Measurements from ENCODE around the gene KXD1. TPM values are rescaled to one million over a fixed set of nuclear protein-coding genes. Genes with fewer than 3 reads are reported as not detected.
"Not testable (repeated sequence)": the region's sequence is repeated elsewhere in the genome, so short reads cannot be mapped to it uniquely, and the experiment has no call there.

The KXD1 gene
- total and polyA plus RNA-seq, 4 donors, result 51.3 to 117 (median 74.8) TPM

GRCh38 chr19:18589380-18590272 is 32.0 kb downstream of the KXD1 start:
- WGBS, 2 donors, result 12 to 21% methylated on average over 43 to 52 of the region's 52 CpGs
- DNase-seq (peak; percentile 85 to 87 (median 87)), ATAC-seq (ENCODE audit: insufficient read depth, low FRiP score) (peak; percentile 44)
- no peaks in the 10 kb centered on the region for H3K9me3 ChIP-seq (ENCODE audit: control insufficient read depth in 4 of 4, insufficient read depth in 3 of 4, low read length in 3 of 4)
- H3K36me3 ChIP-seq (ENCODE audit: control insufficient read depth in 4 of 4, insufficient read depth in 4 of 4, low read length in 4 of 4), result peaks cover 0 to 7% (median 5%) of the 10 kb centered on the region in 4 donors
- H3K27ac ChIP-seq (ENCODE audit: low read depth in 1 of 2, low read length in 1 of 2), result peak overlapping the region; percentile 55 to 88
- H3K4me1 ChIP-seq (ENCODE audit: control insufficient read depth in 5 of 5, insufficient read depth in 5 of 5, low read length in 5 of 5), result peaks cover 0 to 21% (median 7%) of the 10 kb centered on the region in 5 donors
- H3K4me3 ChIP-seq, result peak overlapping the region; percentile 64
- TF ChIP-seq CTCF (IDR thresholded peaks at IDR 0.05; ENCODE audit: control extremely low read depth, extremely low read depth), result no peak
- peaks cover 0 to under 1% (median under 1%) of the 10 kb centered on the region in 3 donors for H3K27me3 ChIP-seq (ENCODE audit: control insufficient read depth in 3 of 3, insufficient read depth in 3 of 3, low read length in 2 of 3)
- no peak overlapping the region for H3K9ac ChIP-seq (ENCODE audit: insufficient read depth in 1 of 2, low read length in 2 of 2)

DNA sequence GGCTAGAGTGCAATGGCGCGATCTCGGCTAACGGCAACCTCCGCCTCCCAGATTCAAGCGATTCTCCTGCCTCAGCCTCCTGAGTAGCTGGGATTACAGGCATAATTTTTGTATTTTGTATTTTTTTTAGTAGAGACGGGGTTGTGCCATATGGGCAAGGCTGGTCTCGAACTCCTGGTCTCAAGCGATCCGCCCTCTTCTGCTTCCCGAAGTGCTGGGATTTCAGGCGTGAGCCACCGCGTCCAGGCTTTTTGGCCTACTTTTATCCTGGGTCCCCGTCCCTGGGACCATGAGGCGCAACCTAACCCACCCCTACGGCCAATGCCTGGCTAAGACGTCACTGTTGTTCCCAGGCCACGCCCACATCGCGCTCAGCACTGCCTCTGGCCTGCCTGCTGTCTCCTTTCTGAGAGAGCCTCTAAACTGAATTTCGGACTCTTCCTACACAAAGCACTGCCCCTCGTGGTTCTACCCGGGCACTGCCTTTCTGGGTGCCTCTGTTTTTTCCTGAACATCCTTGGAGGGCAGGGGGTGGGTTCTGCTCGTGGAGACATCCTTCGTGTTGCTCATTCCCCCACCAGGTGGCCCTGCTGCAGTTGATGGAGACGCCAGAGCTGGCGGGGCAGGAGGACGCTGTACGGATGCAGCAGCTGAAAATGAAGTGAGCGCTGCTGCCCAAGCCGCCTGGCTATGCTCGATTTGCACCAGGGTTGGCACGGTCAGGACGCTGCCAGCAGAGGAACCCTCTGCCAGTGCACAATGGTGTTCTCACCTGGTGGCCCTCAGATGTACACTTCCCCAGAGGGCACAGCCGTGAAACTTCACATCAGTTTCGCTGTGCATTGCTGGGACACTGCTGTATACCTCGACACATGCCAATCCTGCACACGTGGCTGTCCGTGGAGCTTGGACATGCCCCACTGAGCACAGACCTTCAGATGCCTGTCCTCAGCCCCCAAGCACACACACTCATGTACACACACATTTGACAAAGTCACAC is 32.9 kb downstream of the KXD1 start:
- ATAC-seq (ENCODE audit: insufficient read depth, low FRiP score) (no peak), DNase-seq (peak; percentile 83 to 88 (median 84))
- Histone ChIP-seq H3K27me3 (ENCODE audit: control insufficient read depth in 3 of 3, insufficient read depth in 3 of 3, low read length in 2 of 3) (peaks cover 0 to 8% (median 7%) of the 10 kb centered on the region in 3 donors), H3K36me3 (ENCODE audit: control insufficient read depth in 4 of 4, insufficient read depth in 4 of 4, low read length in 4 of 4) (peaks cover 0 to 7% (median 5%) of the 10 kb centered on the region in 4 donors), H3K4me1 (ENCODE audit: control insufficient read depth in 5 of 5, insufficient read depth in 5 of 5, low read length in 5 of 5) (peaks cover 0 to 28% (median 11%) of the 10 kb centered on the region in 5 donors), H3K27ac (ENCODE audit: low read depth in 1 of 2, low read length in 1 of 2) (no peak overlapping the region), H3K9me3 (ENCODE audit: control insufficient read depth in 4 of 4, insufficient read depth in 3 of 4, low read length in 3 of 4) (no peaks in the 10 kb centered on the region), H3K4me3 (no peak overlapping the region), H3K9ac (ENCODE audit: insufficient read depth in 1 of 2, low read length in 2 of 2) (peak overlapping the region in 1 of 2 donors; percentile 59)
- 76 to 78% methylated on average over 40 of the region's 40 CpGs for WGBS, 2 donors
- no peak for TF ChIP-seq CTCF (IDR thresholded peaks at IDR 0.05; ENCODE audit: control extremely low read depth, extremely low read depth)

DNA sequence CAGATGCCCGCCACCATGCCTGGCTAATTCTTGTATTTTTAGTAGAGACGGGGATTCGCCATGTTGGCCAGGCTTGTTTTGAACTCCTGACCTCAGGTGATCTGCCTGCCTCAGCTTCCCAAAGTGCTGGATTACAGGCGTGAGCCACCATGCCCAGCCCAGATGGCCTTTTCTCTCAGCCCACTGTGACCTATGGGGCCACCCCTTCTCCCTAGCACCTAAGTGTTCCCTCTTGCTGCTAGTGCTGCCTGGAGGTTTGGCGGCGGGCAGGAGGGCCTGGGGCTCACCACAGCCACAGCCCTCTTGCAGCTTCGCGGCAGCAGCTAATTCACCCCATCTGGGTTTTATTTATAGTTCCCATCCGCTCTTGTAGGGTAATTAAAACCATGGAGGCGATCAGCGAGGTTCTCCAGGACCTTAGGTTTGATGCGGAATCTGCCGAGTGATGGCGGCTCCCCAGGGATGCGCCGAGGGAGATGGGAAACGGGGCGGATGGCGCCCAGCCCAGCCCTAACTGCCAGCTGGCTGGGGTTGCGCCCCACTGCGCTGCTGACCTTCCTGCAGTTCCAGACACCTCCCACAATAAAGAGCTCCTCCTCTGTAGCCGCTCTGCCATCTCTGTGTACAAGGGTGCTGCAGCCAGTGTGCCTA is 34.2 kb downstream of the KXD1 start:
- Histone ChIP-seq H3K4me3 (no peak overlapping the region), H3K27me3 (ENCODE audit: control insufficient read depth in 3 of 3, insufficient read depth in 3 of 3, low read length in 2 of 3) (peaks cover 0 to 13% (median 10%) of the 10 kb centered on the region in 3 donors), H3K4me1 (ENCODE audit: control insufficient read depth in 5 of 5, insufficient read depth in 5 of 5, low read length in 5 of 5) (peaks cover 0 to 28% (median 11%) of the 10 kb centered on the region in 5 donors), H3K27ac (ENCODE audit: low read depth in 1 of 2, low read length in 1 of 2) (no peak overlapping the region), H3K36me3 (ENCODE audit: control insufficient read depth in 4 of 4, insufficient read depth in 4 of 4, low read length in 4 of 4) (peaks cover 0 to 7% (median 5%) of the 10 kb centered on the region in 4 donors), H3K9ac (ENCODE audit: insufficient read depth in 1 of 2, low read length in 2 of 2) (no peak overlapping the region), H3K9me3 (ENCODE audit: control insufficient read depth in 4 of 4, insufficient read depth in 3 of 4, low read length in 3 of 4) (no peaks in the 10 kb centered on the region)
- no peak for TF ChIP-seq CTCF (IDR thresholded peaks at IDR 0.05; ENCODE audit: control extremely low read depth, extremely low read depth)
- no peak for DNase-seq
- 94 to 97% methylated on average over 22 of the region's 22 CpGs for WGBS, 2 donors
- ATAC-seq (ENCODE audit: insufficient read depth, low FRiP score), result no peak

DNA sequence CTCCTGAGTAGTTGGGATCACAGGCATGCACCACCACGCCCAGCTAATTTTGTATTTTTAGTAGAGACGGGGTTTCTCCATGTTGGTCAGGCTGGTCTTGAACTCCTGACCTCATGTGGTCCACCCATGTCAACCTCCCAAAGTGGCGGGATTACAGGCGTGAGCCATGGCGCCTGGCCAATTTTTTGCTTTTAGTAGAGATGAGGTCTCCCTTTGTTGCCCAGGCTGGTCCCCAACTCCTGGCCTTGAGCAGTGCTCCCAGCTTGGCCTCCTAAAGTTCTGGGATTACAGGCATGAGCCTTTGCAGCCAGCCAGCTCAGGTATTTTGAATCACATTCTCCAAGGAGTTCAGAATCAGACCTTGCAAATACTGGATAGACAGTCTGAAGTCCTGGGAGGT is 35.1 kb downstream of the KXD1 start:
- not testable (repeated sequence) for ATAC-seq (ENCODE audit: insufficient read depth, low FRiP score); H3K27ac ChIP-seq (ENCODE audit: low read depth in 1 of 2, low read length in 1 of 2); DNase-seq; H3K4me3 ChIP-seq; H3K9me3 ChIP-seq (ENCODE audit: control insufficient read depth in 4 of 4, insufficient read depth in 3 of 4, low read length in 3 of 4); H3K36me3 ChIP-seq (ENCODE audit: control insufficient read depth in 4 of 4, insufficient read depth in 4 of 4, low read length in 4 of 4); H3K9ac ChIP-seq (ENCODE audit: insufficient read depth in 1 of 2, low read length in 2 of 2)
- WGBS, 2 donors, result 87 to 94% methylated on average over 5 of the region's 5 CpGs
- H3K4me1 ChIP-seq (ENCODE audit: control insufficient read depth in 5 of 5, insufficient read depth in 5 of 5, low read length in 5 of 5), result peaks cover 0 to 28% (median 11%) of the 10 kb centered on the region in 5 donors
- peaks cover 0 to 14% (median 12%) of the 10 kb centered on the region in 3 donors for H3K27me3 ChIP-seq (ENCODE audit: control insufficient read depth in 3 of 3, insufficient read depth in 3 of 3, low read length in 2 of 3)
